Fibroblast of pulmonary artery (primary cell): ENCODE measurements around the gene CSMD2.
"Not testable (repeated sequence)": the region's sequence is repeated elsewhere in the genome, so short reads cannot be mapped to it uniquely, and the experiment has no call there.

Experiments used
- DNase-seq: peaks from one replicate; pipeline ENCODE4 v3.0.0-alpha.2; 2010; ENCODE audit warnings: low read depth
- H3K4me3 ChIP-seq: replicated peaks from 2 replicates; pipeline ENCODE4 v1.5.1; 2011; ENCODE audit warnings: low read depth, mild to moderate bottlenecking, control low read depth, low read length, moderate library complexity
- TF ChIP-seq, protein P1 (sequence below): IDR thresholded peaks from 2 replicates; pipeline ENCODE4 v1.5.1; 2011; ENCODE audit warnings: mild to moderate bottlenecking, control low read depth, low read length, inconsistent platforms; ENCODE audit errors: missing control alignments

Gene CSMD2

DNA sequence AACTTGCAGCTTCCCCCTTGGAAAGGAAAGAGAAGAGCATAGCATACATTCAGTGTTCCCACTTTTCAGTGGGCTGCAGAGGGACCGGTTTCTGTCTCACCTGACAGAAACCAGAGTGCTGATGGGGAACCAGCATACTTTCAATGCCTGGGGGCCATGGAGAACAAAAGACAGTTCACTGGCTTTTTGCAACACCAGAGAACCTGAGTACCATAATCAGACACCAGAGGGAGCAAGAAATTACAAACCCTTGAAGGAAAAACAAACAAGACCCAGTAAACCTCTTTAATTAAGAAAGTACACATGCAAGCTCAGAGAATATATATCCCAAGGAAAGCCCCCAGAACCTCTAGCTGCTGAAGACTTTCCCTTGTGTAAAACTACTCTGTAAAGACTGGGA is 51.1 kb downstream of the CSMD2 start:
- DNase-seq = peak; percentile 1
- TF ChIP-seq, protein P1, sequence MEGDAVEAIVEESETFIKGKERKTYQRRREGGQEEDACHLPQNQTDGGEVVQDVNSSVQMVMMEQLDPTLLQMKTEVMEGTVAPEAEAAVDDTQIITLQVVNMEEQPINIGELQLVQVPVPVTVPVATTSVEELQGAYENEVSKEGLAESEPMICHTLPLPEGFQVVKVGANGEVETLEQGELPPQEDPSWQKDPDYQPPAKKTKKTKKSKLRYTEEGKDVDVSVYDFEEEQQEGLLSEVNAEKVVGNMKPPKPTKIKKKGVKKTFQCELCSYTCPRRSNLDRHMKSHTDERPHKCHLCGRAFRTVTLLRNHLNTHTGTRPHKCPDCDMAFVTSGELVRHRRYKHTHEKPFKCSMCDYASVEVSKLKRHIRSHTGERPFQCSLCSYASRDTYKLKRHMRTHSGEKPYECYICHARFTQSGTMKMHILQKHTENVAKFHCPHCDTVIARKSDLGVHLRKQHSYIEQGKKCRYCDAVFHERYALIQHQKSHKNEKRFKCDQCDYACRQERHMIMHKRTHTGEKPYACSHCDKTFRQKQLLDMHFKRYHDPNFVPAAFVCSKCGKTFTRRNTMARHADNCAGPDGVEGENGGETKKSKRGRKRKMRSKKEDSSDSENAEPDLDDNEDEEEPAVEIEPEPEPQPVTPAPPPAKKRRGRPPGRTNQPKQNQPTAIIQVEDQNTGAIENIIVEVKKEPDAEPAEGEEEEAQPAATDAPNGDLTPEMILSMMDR = peak; percentile 11
- H3K4me3 ChIP-seq = no peak overlapping the region

- H3K4me3 ChIP-seq = no peak overlapping the region
- TF ChIP-seq, protein P1 = no peak
- DNase-seq = no peak
These were observed 51.7 kb downstream of the CSMD2 start for GRCh38 chr1:34113362-34113761.

GRCh38 chr1:34108711-34109110 is 56.3 kb downstream of the CSMD2 start:
- H3K4me3 ChIP-seq = no peak overlapping the region
- DNase-seq = no peak
- TF ChIP-seq, protein P1 = no peak

- TF ChIP-seq, protein P1 = no peak
- no peak for DNase-seq
- no peak overlapping the region for H3K4me3 ChIP-seq
These were observed 56.8 kb downstream of the CSMD2 start for GRCh38 chr1:34108269-34108668.

GRCh38 chr1:34101151-34101550 is 63.9 kb downstream of the CSMD2 start:
- no peak for DNase-seq

GRCh38 chr1:34100332-34100731 is 64.7 kb downstream of the CSMD2 start:
- no peak for DNase-seq
- no peak overlapping the region for H3K4me3 ChIP-seq
- TF ChIP-seq, protein P1 = no peak

More at GRCh38 chr1:34101151-34101550, 63.9 kb downstream of the CSMD2 start:
- TF ChIP-seq, protein P1 = no peak
- H3K4me3 ChIP-seq = no peak overlapping the region

DNA sequence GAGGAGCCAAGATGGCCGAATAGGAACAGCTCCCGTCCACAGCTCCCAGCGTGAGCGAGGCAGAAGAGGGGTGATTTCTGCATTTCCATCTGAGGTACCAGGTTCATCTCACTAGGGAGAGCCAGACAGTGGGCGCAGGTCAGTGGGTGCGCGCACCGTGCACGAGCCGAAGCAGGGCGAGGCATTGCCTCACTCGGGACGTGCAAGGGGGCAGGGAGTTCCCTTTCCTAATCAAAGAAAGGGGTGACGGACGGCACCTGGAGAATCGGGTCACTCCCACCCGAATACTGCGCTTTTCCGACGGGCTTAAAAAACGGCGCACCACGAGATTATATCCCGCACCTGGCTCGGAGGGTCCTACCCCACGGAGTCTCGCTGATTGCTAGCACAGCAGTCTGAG is 72.6 kb downstream of the CSMD2 start:
- not testable (repeated sequence) for DNase-seq, H3K4me3 ChIP-seq
